SHP77 treated with DMSO at 0.1 percent for 48 hours (cell line): Measurements from ENCODE around the gene ACOT7.

Experiments
- DNase-seq: peaks from one replicate; lab custom pipeline; 2025; lab: John Stamatoyannopoulos, UW

ACOT7 gene

GRCh38 chr1:6363085-6363884 is 30.3 kb downstream of the ACOT7 start:
- DNase-seq, result peak; percentile 26

- no peak for DNase-seq
These were observed 32.3 kb downstream of the ACOT7 start for GRCh38 chr1:6361124-6361775.

GRCh38 chr1:6360517-6361070 is 33.0 kb downstream of the ACOT7 start:
- DNase-seq, result no peak

GRCh38 chr1:6360117-6360496 is 33.5 kb downstream of the ACOT7 start:
- no peak for DNase-seq

- DNase-seq, result no peak
These were observed 34.1 kb downstream of the ACOT7 start for GRCh38 chr1:6359216-6360116.

- no peak for DNase-seq
These were observed 34.8 kb downstream of the ACOT7 start for GRCh38 chr1:6358757-6359201.

- DNase-seq, result no peak
These were observed 35.4 kb downstream of the ACOT7 start for GRCh38 chr1:6358144-6358624.

GRCh38 chr1:6357243-6357936 is 36.2 kb downstream of the ACOT7 start:
- no peak for DNase-seq

GRCh38 chr1:6355621-6356020 is 37.9 kb downstream of the ACOT7 start:
- no peak for DNase-seq

GRCh38 chr1:6354659-6355317 is 38.8 kb downstream of the ACOT7 start:
- DNase-seq, result no peak

GRCh38 chr1:6353955-6354658 is 39.5 kb downstream of the ACOT7 start:
- no peak for DNase-seq

- no peak for DNase-seq
These were observed 40.0 kb downstream of the ACOT7 start for GRCh38 chr1:6353619-6353954.

GRCh38 chr1:6352138-6352563 is 41.4 kb downstream of the ACOT7 start:
- DNase-seq, result no peak

- peak; percentile 74 for DNase-seq
These were observed 42.0 kb downstream of the ACOT7 start for GRCh38 chr1:6351480-6352137.

GRCh38 chr1:6350416-6351088 is 43.0 kb downstream of the ACOT7 start:
- no peak for DNase-seq

GRCh38 chr1:6349254-6349943 is 44.2 kb downstream of the ACOT7 start:
- no peak for DNase-seq

- no peak for DNase-seq
These were observed 44.9 kb downstream of the ACOT7 start for GRCh38 chr1:6348511-6349191.
